GM12878 (cell line): ENCODE measurements around the gene TUBA3C. TPM values are rescaled to one million over a fixed set of nuclear protein-coding genes. Genes with fewer than 3 reads are reported as not detected.
A peak's percentile ranks its signal among the peaks of the same experiment; 100 is the strongest.

Source experiments
- ATAC-seq: fragments of 200-7000 bp; cut with Tn5 transposase; 3 replicates; pipeline ENCODE4 v1.9.1; 2020; ENCODE audit warnings: mild to moderate bottlenecking, moderate library complexity
- BruUV-seq: library from RNA; stranded (reverse); fragments of 400-500 nt; replicated peaks from 2 replicates; lab custom pipeline; 2021; lab: Mats Ljungman, UMichigan
- CTCF ChIA-PET: fragments of 300-600 bp; sonication (Branson Sonifier 250); formaldehyde crosslinking; extraction: SDS; loops from one replicate; lab custom pipeline; 2021; ENCODE audit warnings: inconsistent platforms; lab: Yijun Ruan, JAX
- POLR2A ChIA-PET: fragments of 350-600 bp; formaldehyde crosslinking; extraction: SDS; loops from one replicate; lab custom pipeline; 2021; ENCODE audit warnings: inconsistent platforms; lab: Charles Lee
- RAD21 ChIA-PET: fragments of 300-600 bp; sonication (Branson Sonifier 250); formaldehyde crosslinking; loops from one replicate; lab custom pipeline; 2023; ENCODE audit warnings: antibody characterized with exemption; ENCODE audit not compliant: unreplicated experiment; lab: Charles Lee
- SMC1A ChIA-PET: fragments of 300-600 bp; sonication (Branson Sonifier 250); formaldehyde crosslinking; loops from one replicate; lab custom pipeline; 2023; ENCODE audit not compliant: unreplicated experiment, uncharacterized antibody; lab: Charles Lee
- DNase-seq: peaks from one replicate; pipeline ENCODE4 v3.0.0-alpha.2; 2011; ENCODE audit warnings: low read depth, low spot score
- FAIRE-seq: peaks from 3 replicates; lab custom pipeline; 2011; peaks lifted over from hg19 to GRCh38; lab: Jason Lieb, UNC
- H2AFZ ChIP-seq: 2 replicates; pipeline ENCODE4 v1.6.0; 2011; ENCODE audit warnings: low read depth, low read length, control low read depth; ENCODE audit not compliant: control insufficient read depth
- H3K27ac ChIP-seq: 2 replicates; pipeline ENCODE4 v1.5.1; 2011; ENCODE audit warnings: control low read depth; ENCODE audit not compliant: control insufficient read depth, insufficient read depth
- H3K27me3 ChIP-seq, 2 experiments: replicated peaks in 1 of 2; 2 replicates each; pipeline versions ENCODE4 v1.6.0 to v1.6.1; 2011; ENCODE audit warnings: low read length in 1 of 2; ENCODE audit not compliant: control insufficient read depth in 2 of 2, insufficient read depth in 2 of 2
- H3K36me3 ChIP-seq, 2 experiments: 2 replicates each; pipeline ENCODE4 v1.5.1; 2011; ENCODE audit warnings: low read length in 1 of 2; ENCODE audit not compliant: control insufficient read depth in 2 of 2, insufficient read depth in 2 of 2
- H3K4me1 ChIP-seq: 2 replicates; pipeline ENCODE4 v1.6.1; 2011; ENCODE audit warnings: mild to moderate bottlenecking, low read length, moderate library complexity, mixed read lengths; ENCODE audit not compliant: control insufficient read depth, insufficient read depth
- H3K4me2 ChIP-seq: 2 replicates; pipeline ENCODE4 v1.6.0; 2011; ENCODE audit warnings: control low read depth; ENCODE audit not compliant: control insufficient read depth, insufficient read depth
- H3K4me3 ChIP-seq: fragments of 200-600 bp; sonication (generic); 2 replicates; pipeline ENCODE4 v1.5.1; 2016
- H3K79me2 ChIP-seq: 2 replicates; pipeline ENCODE4 v1.6.0; 2011; ENCODE audit warnings: low read length; ENCODE audit not compliant: control insufficient read depth, insufficient read depth
- H3K9ac ChIP-seq: 2 replicates; pipeline ENCODE4 v1.8.0; 2011; ENCODE audit warnings: low read length, control low read depth, mixed read lengths; ENCODE audit not compliant: control insufficient read depth, insufficient read depth
- H3K9me3 ChIP-seq: replicated peaks from 3 replicates; pipeline ENCODE4 v1.5.1; 2011; ENCODE audit warnings: mild to moderate bottlenecking, low read length; ENCODE audit not compliant: control insufficient read depth, insufficient read depth
- H4K20me1 ChIP-seq: 2 replicates; pipeline ENCODE4 v1.6.0; 2011; ENCODE audit not compliant: control insufficient read depth, insufficient read depth
- FOS ChIP-seq: IDR thresholded peaks from 3 replicates; pipeline ENCODE4 v1.6.1; 2011; ENCODE audit warnings: borderline replicate concordance; ENCODE audit not compliant: insufficient read length; ENCODE audit errors: extremely low read depth
- HDAC2 ChIP-seq: fragments of 200-600 bp; sonication (generic); IDR thresholded peaks from 2 replicates; pipeline ENCODE4 v1.6.1; 2017
- IKZF1 ChIP-seq: fragments of 450-650 bp; conservative IDR thresholded peaks from 2 replicates; pipeline ENCODE4 v1.6.1; 2017; ENCODE audit warnings: antibody characterized with exemption, mild to moderate bottlenecking
- MTA2 ChIP-seq: fragments of 450-650 bp; IDR thresholded peaks from 2 replicates; pipeline ENCODE4 v1.6.1; 2016; ENCODE audit warnings: low read depth, mild to moderate bottlenecking, moderate library complexity
- RUNX3 ChIP-seq: IDR thresholded peaks from 2 replicates; pipeline ENCODE4 v1.6.1; 2012; ENCODE audit warnings: low read length, inconsistent platforms
- SREBF1 ChIP-seq: IDR thresholded peaks from 2 replicates; pipeline ENCODE4 v1.6.1; 2012; ENCODE audit warnings: mild to moderate bottlenecking, low read length
- SUZ12 ChIP-seq: fragments of 200-600 bp; sonication (generic); IDR thresholded peaks from one replicate; pipeline ENCODE4 v1.6.1; 2018; ENCODE audit warnings: antibody characterized with exemption, mild to moderate bottlenecking; ENCODE audit not compliant: unreplicated experiment
- WGBS: methylation state at CpG from one replicate; pipeline ENCODE4 v1.1.6; 2016; ENCODE audit warnings: low lambda C conversion rate; ENCODE audit not compliant: insufficient replicate concordance, insufficient coverage; ENCODE audit errors: missing lambda C conversion rate; 5-methylcytosine and 5-hydroxymethylcytosine counted together
- in situ Hi-C: fragments of 300-500 bp; cut with MboI; formaldehyde crosslinking; loops from 9 replicates; pipeline ENCODE4 v1.14.3; 2018; ENCODE audit warnings: mixed read lengths
- intact Hi-C: fragments of 100-400 bp; cut with micrococcal nuclease; formaldehyde crosslinking; loops from one replicate; pipeline ENCODE4 v1.14.2; 2022; ENCODE audit not compliant: unreplicated experiment
- polyA plus RNA-seq, 11 experiments: library from polyadenylated mRNA; depleted of rRNA in 4 of 11; unstranded in 6 of 11; stranded (reverse) in 5 of 11; fragments of >200 nt; fragmentation: Nextera tagmentation in 4 of 11; fragmentation: Illumina TruSeq in 1 of 11; extraction: Ambion mirVana in 4 of 11; extraction: Trizol in 1 of 11; gene quantifications; 1 replicate in 1 of 11; 2 replicates in 10 of 11; pipeline versions ENCODE4 v1.2.1 to v1.2.3, GENCODE V29; 2011 to 2016; ENCODE audit warnings: inconsistent platforms in 2 of 11, missing spikeins in 2 of 11, low read depth in 1 of 11
- total RNA-seq, 4 experiments: library from RNA; depleted of rRNA in 3 of 4; stranded (reverse); fragments of >200 nt in 3 of 4; fragmentation: Illumina TruSeq in 1 of 4; extraction: Trizol in 1 of 4; gene quantifications; 2 replicates each; pipeline versions ENCODE4 v1.2.1 to v1.2.3, GENCODE V29; 2013 to 2021

The TUBA3C gene
- total and polyA plus RNA-seq, 10 of the 15 experiments (the other 5 are each of a cell fraction or from before 2014, with no cell fraction given), result 0.04 to 4.5 (median 0.31) TPM; not detected in 5

DNA sequence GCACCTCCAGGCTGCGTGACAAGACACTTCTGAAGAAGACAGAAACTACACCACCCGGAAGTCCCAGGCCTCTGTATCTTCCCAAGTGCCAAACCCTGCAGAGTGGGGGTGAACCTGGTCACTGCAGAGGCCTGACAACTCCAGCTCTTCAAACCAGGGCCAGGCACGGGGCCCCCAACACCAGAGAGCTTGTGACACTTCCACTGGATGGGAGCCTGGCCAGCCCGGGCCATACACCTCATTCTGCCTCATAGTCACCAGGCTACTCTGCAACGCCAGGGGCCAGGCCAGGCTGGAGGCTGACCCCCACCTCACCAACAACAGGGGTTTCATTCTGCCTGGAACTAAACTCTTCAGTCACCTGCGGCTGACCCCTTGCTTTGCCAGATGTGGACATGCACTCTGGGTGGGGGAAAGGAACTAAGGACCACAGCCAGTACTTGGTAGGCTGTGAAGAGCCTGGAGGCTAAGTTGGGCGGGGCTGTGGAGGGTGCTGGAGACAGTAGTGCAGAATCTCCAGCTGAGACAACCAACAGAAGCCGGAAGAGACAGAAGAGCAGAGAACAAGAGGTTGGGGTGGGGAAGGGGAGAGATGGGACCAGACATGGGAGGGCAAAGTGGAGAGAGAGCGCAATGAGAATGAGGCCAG, 23.0 kb downstream of the TUBA3C start:
- no peak overlapping the region for H3K4me3 ChIP-seq
- H3K36me3 ChIP-seq, result no peaks in the 10 kb centered on the region
- H3K9me3 ChIP-seq, result no peaks in the 10 kb centered on the region; the same call in 2 of the 3 replicates
- no TSS peak for BruUV-seq
- no peak overlapping the region for H3K9ac ChIP-seq
- ChIA-PET RAD21 (no interaction called here), POLR2A (no interaction called here), SMC1A (no interaction called here), CTCF (interaction anchor here (1.0 kb wide), 1 partner anchor 10 kb away, joined by 3 read pairs; no protein-coding TSS in a partner anchor)
- H3K27ac ChIP-seq, result no peak overlapping the region
- no peaks in the 10 kb centered on the region for H3K79me2 ChIP-seq
- H3K4me2 ChIP-seq, result no peak overlapping the region
- no peak for ATAC-seq
- no peaks in the 10 kb centered on the region for H3K27me3 ChIP-seq
- no peak for DNase-seq
- in situ Hi-C loops, result no loop called here
- TF ChIP-seq SUZ12 (no peak), FOS (no peak), SREBF1 (no peak), HDAC2 (no peak), RUNX3 (peak; percentile 7; the same call in 1 of the 2 replicates), MTA2 (no peak)
- intact Hi-C loops, result no loop called here
- FAIRE-seq, result no peak
- no peaks in the 10 kb centered on the region for H3K4me1 ChIP-seq
- no peak overlapping the region for H2AFZ ChIP-seq
- H4K20me1 ChIP-seq, result no peaks in the 10 kb centered on the region
- WGBS, result 13% methylated on average over 9 of the region's 9 CpGs

DNA sequence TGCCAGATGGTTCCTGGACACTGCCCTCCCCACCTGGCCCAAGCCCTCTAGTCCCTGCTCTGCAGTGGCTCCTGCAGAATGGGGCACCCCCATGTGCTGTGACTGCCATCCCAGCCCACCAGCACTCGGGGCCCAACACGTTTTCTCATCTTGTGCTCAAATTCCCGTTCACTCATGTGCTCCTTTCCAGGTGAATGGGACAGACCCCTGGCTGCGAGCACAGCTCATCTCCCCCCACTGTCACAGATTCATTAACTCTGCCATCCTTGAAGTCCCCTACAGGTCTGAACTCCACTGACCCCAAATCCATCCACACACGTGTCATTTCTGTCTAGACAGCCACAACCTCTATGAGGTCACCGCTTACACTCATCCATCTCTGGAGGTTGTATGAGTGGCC, 23.6 kb downstream of the TUBA3C start:
- Histone ChIP-seq H3K79me2 (no peaks in the 10 kb centered on the region), H3K4me1 (no peaks in the 10 kb centered on the region), H3K9ac (no peak overlapping the region), H3K9me3 (no peaks in the 10 kb centered on the region; the same call in 2 of the 3 replicates), H3K27ac (no peak overlapping the region), H2AFZ (no peak overlapping the region), H4K20me1 (no peaks in the 10 kb centered on the region), H3K36me3 (no peaks in the 10 kb centered on the region), H3K4me2 (no peak overlapping the region), H3K27me3 (no peaks in the 10 kb centered on the region), H3K4me3 (no peak overlapping the region)
- WGBS, result 9% methylated on average over 6 of the region's 6 CpGs
- TF ChIP-seq IKZF1 (no peak), RUNX3 (0 out of 2 replicates have a peak, but pooled peaks have one; percentile 6)
- in situ Hi-C loops (no loop called here), intact Hi-C loops (no loop called here)
- ChIA-PET SMC1A (no interaction called here), POLR2A (no interaction called here), CTCF (interaction anchor here (1.0 kb wide), 1 partner anchor 11 kb away, joined by 3 read pairs; no protein-coding TSS in a partner anchor), RAD21 (no interaction called here)
- no TSS peak for BruUV-seq
- ATAC-seq (no peak), DNase-seq (no peak), FAIRE-seq (no peak)
